HG03342 (cell line): ENCODE data around the gene FCRL2.

Experiments
- ATAC-seq: cut with Tn5 transposase; IDR thresholded peaks from one replicate; pipeline ENCODE4 v1.9.1; 2021; ENCODE audit warnings: mild to moderate bottlenecking, moderate library complexity; ENCODE audit not compliant: unreplicated experiment

The FCRL2 gene

GRCh38 chr1:157776971-157777391 lies at the start of gene FCRL2:
Gene FCRL2, minus strand, starts transcription at chr1:157777132. Its CDS starts 59 bp downstream, at chr1:157777073.
- peak; percentile 48 for ATAC-seq

GRCh38 chr1:157820299-157820698 lies 43.4 kb upstream of the FCRL2 start:
- no peak for ATAC-seq

GRCh38 chr1:157819896-157820295 lies 43.0 kb upstream of the FCRL2 start, which contains the start of gene FCRL1:
Gene FCRL1, minus strand, starts transcription at chr1:157820120. Its CDS starts 83 bp downstream, at chr1:157820037.
- ATAC-seq = no peak

- ATAC-seq = no peak
These were observed 42.3 kb upstream of the FCRL2 start for GRCh38 chr1:157819215-157819614.

GRCh38 chr1:157813269-157813668 lies 36.3 kb upstream of the FCRL2 start:
- no peak for ATAC-seq

- ATAC-seq = peak; percentile 94
These were observed 29.7 kb upstream of the FCRL2 start for GRCh38 chr1:157806431-157807149.

GRCh38 chr1:157803851-157804250 lies 26.9 kb upstream of the FCRL2 start:
- no peak for ATAC-seq

- ATAC-seq = no peak
These were observed 23.1 kb upstream of the FCRL2 start for GRCh38 chr1:157799996-157800395.

- ATAC-seq = no peak
These were observed 21.3 kb upstream of the FCRL2 start for GRCh38 chr1:157798211-157798610.

- ATAC-seq = no peak
These were observed 8.3 kb upstream of the FCRL2 start for GRCh38 chr1:157785248-157785647.

- ATAC-seq = no peak
These were observed 7.9 kb upstream of the FCRL2 start for GRCh38 chr1:157784801-157785200.

GRCh38 chr1:157782931-157783330 lies 6.0 kb upstream of the FCRL2 start:
- ATAC-seq = no peak

GRCh38 chr1:157781048-157781447 lies 4.1 kb upstream of the FCRL2 start:
- peak; percentile 51 for ATAC-seq

- ATAC-seq = no peak
These were observed 1.6 kb downstream of the FCRL2 start for GRCh38 chr1:157775101-157775870.

GRCh38 chr1:157774412-157774811 lies 2.5 kb downstream of the FCRL2 start:
- no peak for ATAC-seq

GRCh38 chr1:157773493-157774350 lies 3.2 kb downstream of the FCRL2 start:
- peak; percentile 73 for ATAC-seq

GRCh38 chr1:157771661-157772425 lies 5.1 kb downstream of the FCRL2 start:
- ATAC-seq = no peak

- no peak for ATAC-seq
These were observed 6.4 kb downstream of the FCRL2 start for GRCh38 chr1:157770442-157771043.

GRCh38 chr1:157766792-157767191 lies 10.1 kb downstream of the FCRL2 start:
- ATAC-seq = no peak

GRCh38 chr1:157758018-157758417 lies 18.9 kb downstream of the FCRL2 start:
- no peak for ATAC-seq
